NCI-H187 treated with DMSO at 0.1 percent for 48 hours (cell line): ENCODE results near the gene BBS1.

Experiments
- DNase-seq: peaks from one replicate; lab custom pipeline; 2025; lab: John Stamatoyannopoulos, UW

The BBS1 gene

DNA sequence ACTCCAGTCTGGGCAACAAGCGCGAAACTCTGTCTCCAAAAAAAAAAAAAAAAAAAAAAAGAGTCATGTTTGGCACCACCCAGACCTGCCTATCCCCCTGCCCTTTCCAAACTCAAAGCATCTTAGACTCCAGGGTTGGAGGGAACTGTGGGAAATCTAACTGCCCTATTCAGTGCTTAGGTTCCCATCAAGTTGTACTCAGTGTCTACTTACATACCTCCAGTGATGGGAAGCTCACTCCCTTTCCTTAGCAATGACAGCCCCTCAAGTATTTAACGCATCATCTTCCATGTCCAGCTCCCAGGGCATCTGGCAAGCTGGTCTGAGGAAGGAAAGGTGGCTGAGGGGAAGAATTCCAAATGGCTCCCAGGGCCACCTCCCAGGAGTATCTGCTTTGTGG is 39.3 kb downstream of the BBS1 start:
- no peak for DNase-seq

DNA sequence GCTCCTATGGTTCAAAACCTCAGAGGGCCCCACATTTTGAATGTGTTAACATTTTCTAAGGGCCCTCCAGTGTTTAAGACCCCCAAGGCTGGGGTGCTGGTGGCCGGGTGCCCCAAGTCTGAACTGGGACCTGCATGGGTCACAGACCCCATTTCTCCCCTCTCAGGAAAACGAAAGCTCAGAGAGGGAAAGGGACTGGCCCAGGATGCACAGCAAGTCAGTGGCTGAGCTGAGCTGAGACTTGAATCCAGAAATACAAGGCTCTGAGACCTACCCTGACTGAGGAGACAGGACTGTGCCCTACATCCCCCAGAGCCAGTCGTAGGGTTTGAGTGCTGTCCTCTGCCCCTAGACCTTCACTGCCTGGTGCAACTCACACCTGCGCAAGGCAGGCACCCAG is 40.5 kb downstream of the BBS1 start:
- no peak for DNase-seq

DNA sequence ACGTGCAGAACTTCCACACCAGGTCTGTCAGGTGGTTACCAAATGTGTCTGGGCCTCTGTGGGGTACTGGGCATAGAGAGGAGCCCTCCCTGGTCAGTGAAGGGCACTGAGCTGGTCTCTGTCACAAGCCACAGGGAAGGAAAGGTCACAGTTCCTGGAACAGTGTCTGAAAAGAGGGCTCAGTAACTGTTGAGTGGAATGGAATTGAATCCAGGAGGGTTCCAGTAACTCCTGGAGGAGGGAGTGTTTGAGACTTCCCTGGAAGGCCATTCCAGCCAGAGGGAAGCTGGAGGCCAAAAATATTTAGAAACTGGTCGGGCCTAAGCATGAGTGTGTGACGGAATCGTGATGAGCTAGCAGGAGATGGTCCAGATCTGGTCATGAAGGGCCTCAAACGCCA is 44.2 kb downstream of the BBS1 start:
- DNase-seq, result no peak

DNA sequence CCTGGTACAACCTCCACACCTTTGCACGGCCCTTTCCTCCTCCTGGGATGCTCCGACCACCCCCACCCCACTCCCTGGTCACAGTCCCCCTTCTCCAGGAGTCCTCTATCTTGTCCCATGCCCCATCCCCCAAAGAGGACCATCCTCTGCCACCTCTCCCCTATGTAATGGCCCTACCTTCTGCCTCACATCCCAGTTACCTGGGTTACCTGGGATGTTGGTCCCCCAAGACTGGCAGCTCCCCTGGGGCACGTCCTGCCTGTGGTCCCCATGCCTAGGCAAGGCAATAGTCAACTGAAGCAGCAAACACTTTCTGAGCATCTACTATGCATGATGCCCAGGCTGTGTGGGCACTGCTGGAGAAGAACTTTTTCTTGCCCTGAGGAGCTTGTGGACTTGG is 45.0 kb downstream of the BBS1 start:
- no peak for DNase-seq

DNA sequence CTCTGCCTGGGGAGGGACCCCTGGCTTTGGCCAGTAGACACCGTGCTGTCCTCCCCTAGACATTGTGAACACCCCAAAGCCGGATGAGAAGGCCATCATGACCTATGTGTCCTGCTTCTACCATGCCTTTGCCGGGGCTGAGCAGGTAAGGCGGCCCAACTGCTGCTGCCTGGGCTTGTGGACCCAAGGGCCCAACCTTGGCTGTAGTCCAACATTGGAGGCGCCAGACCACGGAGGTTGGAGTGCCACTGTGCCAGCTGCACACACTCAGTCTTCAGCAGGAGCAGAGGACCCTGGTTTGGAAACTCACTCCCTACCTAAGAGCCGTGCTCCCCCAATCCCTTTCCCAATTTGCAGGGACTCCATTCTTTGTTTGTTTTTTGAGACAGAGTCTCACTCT is 45.7 kb downstream of the BBS1 start:
- DNase-seq, result no peak

DNA sequence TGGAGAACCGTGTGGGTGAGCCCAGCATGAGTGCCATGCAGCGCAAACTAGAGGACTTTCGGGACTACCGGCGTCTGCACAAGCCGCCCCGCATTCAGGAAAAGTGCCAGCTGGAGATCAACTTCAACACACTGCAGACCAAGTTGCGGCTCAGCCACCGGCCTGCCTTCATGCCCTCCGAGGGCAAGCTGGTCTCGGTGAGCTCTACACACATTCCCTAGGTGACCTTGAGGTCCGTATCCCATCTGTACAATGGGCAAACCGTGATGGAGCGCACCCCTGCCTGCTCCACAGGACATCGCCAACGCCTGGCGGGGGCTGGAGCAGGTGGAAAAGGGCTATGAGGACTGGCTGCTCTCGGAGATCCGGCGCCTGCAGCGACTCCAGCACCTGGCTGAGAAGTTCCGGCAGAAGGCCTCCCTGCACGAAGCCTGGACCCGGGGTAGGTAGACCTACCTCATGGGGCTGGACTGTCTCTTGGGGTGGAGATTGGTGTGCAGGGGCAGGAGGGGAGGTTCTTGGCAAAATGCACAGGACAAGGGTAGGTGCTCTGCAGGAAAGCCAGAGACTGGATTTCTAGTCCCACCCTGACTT is 47.4 kb downstream of the BBS1 start:
- no peak for DNase-seq

DNA sequence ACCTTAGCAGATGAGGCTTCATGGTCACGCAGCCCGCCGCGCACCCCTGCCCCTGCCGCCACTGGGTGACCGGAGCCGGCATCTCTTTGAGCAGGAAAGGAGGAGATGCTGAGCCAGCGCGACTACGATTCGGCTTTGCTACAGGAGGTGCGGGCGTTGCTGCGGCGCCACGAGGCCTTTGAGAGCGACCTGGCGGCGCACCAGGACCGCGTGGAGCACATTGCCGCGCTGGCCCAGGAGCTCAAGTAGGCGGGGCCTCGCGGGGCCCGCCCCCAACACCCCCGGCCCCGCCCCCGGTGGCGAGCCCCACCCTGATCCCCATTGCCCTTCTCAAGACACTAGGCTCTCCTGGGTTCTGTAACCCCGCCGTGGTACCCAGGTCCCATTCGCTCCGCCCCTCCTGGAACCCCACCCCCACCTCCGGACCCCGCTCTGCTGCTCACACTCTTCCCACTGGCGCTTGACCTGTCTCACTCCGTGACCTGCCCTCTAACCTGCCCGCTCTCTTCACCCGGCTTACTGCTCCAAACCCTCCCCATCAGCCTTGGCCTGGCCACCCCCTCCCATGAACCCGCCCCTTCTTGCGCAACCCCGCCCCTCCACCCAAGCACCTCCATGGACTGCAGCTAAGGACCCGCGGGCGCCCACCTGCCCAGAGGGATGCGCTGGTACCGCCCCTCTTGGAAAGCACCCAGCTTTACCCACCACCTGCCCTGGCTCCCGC is 48.9 kb downstream of the BBS1 start:
- DNase-seq, result no peak

DNA sequence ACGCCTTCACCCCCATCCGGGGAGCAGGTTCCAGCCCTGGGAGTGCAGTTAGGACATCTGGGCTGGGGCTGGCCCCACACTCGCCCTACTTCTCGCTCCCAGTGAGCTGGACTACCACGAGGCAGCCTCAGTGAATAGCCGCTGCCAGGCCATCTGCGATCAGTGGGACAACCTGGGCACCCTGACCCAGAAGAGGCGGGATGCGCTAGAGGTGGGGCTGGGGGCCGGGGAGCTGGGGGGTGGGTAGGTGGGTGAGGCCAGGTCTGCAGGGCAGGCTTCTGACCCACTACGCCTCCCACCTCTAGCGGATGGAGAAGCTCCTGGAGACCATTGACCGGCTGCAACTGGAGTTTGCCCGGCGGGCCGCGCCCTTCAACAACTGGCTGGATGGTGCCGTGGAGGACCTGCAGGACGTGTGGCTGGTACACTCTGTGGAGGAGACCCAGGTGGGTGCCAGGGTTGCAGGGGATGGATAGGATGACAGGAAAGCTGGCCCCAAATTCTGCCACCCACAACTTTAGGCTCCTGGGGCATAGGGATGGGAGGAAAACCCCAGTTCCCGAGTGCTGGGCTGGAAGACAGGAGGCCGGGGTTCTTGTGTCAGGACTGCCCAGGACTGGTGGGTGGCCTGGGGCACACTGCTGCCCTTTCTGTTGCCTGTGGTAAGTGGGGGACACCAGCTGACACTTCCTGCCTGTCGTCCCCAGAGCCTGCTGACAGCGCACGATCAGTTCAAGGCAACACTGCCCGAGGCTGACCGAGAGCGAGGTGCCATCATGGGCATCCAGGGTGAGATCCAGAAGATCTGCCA is 49.6 kb downstream of the BBS1 start:
- DNase-seq, result no peak

DNA sequence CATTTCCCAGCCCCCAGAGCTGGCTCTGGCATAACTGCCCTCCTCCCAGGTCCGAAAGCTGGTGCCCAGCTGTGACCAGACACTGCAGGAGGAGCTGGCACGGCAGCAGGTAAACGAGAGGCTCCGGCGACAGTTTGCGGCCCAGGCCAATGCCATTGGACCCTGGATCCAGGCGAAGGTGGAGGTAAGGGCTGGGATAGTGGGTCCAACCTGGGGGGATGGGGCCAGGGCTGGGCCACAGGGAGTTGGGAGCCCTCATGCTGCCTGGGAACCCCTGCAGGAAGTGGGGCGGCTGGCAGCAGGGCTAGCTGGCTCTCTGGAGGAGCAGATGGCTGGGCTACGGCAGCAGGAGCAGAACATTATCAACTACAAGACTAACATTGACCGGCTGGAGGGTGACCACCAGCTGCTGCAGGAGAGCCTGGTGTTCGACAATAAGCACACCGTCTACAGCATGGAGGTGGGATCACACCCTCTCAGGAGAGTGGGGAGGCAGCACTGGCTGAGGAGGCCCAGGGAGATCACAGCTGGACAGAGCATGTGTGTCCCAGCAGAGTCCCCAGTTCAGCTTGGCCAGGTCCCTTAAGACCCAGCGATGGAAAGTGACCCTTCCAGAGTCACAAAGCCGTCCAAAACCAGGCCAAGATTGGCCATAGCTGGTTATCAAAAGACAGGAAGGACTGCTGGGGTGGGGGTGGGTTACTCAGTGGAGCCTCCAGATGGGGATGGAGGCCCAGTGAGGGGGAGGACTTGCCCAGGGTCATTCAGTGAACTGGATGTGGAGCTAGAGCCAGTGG is 50.9 kb downstream of the BBS1 start:
- no peak for DNase-seq

DNA sequence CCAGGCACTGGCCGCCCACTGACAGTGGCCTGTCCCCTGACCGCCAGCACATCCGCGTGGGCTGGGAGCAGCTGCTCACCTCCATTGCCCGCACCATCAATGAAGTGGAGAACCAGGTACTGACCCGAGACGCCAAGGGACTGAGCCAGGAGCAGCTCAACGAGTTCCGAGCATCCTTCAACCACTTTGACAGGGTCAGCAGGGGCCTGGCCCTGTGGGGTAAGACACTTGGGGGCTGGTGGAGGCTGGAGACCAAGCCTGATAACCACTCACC is 51.5 kb downstream of the BBS1 start:
- no peak for DNase-seq

DNA sequence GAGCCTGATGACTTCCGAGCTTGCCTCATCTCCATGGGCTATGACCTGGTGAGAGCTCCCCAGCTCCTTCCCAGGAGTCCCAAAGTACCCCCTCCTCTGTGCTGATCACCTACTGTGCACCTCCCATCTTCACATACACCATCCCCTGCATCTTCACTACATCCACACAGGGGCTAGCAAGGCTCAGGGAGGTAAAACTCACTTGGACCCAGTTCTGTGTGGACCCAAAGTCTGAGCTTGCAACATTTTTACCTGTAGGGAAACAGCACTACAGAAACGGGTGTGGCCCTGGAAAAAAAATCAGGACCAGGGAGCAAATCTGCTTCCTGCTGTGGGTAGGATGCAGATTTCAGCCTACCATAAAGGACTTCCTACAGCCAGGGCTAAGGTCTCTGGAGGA is 51.8 kb downstream of the BBS1 start:
- no peak for DNase-seq

DNA sequence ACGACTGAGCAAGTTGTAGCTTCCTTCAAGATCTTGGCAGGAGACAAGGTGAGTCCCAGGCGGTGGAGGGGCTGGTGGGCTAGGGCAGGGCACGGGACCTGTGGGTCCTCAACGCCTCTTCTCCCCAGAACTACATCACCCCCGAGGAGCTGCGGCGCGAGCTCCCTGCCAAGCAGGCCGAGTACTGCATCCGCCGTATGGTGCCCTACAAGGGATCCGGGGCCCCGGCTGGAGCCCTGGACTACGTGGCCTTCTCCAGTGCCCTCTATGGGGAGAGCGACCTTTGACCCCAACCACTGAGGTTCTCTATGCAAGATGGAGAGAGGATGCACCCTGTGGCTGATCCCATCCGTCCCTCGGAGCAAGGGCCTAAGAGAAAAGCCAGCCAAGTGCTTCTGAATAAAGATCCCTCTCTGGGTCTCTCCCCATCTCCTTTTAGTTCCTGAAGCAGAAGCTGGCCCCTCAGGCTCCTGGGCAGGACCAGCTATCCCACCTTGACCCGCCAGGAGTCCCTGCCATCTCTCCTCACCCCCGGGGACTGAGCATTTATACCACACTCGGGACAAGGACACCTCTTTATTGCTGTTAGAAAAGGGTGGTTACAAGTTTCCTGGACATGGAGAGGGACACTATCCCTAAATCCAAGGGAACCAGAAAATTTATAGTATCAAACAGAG is 52.6 kb downstream of the BBS1 start:
- no peak for DNase-seq

DNA sequence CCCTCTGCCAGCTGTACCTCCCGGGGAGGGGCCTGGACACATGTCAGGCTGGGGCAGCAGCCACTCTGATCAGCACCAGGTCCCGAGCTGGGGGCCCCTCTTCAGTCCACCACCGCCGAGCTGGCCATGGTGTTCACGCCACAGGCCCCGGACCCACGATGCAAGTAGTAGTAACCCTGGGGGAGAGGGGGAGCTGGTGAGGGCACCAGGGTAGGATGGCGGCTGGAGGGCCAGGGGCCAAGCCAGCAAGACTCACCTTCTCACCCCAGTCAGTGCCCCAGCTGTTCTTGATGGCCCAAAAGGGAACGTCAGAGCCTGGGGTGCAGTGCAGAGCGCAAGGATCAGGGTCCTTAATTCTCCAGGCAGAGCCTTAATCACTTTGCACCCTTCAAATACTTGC is 53.4 kb downstream of the BBS1 start:
- DNase-seq, result no peak

DNA sequence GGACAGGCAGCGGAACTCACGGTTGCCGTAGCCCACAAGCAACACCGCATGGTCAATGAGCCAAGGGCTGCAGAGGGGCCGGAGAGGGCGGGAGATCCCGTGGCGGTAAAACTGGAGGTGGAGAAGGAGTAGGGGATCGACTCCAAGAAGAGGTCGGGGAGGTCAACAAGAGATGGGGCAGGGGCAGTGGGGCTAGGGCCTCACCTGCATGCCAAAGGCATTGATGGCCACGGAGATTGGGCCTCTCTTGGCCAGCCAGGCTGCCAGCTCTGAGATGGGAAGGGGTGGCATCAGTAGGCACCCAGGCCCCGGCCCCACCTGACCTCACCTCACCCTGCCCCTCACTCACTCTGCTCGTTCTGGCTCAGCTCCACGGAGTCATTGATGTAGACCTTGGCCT is 54.1 kb downstream of the BBS1 start:
- no peak for DNase-seq

DNA sequence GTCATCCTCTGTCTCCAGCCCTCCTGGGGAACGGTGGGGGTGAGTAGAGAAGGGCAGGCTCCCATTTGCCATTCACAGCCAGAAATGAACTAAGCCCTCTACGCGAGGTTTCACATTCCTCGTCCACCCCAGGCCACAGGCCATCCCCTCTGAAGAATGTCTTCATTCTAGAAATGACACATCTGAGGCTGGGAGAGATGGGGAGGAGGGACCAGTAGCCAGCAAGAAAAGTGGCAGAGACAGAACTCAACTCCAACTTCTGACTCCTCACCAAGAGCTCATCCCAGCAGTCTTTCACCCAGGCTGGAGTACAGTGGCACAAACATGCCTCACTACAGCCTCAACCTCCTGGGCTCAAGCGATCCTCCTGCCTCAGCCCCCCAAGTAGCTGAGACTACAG is 54.5 kb downstream of the BBS1 start:
- no peak for DNase-seq

DNA sequence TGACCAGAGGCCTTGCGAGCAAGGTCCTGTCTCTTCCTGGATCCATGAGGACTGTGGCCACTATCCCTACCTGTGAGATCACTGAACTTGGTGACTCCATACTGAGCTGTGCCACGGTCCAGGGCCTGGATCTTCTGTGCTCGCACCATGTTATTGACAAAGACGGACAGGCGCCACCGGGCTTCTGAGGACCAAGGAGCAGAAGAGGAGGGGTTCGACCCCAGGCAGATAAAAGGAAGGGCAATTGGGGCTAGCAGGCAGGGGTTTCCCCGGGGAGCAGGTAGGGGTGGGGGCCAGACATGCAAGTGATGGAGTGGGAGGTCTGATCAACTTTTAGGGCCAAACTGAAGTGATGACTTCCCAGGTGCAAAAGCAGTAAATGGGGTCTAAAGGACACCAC is 55.8 kb downstream of the BBS1 start:
- no peak for DNase-seq

DNA sequence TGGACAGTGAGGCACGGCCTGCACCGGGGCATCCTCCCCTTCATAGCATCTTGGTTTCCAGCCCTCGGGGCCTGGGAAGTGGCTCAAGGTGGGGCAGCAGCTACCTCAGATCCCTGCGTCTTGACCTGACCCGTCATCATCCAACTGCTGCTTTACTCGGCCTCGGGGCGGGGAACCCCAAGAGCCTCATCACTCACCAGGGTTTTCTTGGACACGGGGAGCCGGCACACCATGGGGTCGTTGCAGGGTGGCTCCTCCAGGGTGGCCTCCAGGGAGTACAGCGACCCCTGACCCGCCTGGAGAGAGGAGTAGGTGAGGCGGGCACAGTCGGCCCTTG is 57.3 kb downstream of the BBS1 start:
- no peak for DNase-seq

DNA sequence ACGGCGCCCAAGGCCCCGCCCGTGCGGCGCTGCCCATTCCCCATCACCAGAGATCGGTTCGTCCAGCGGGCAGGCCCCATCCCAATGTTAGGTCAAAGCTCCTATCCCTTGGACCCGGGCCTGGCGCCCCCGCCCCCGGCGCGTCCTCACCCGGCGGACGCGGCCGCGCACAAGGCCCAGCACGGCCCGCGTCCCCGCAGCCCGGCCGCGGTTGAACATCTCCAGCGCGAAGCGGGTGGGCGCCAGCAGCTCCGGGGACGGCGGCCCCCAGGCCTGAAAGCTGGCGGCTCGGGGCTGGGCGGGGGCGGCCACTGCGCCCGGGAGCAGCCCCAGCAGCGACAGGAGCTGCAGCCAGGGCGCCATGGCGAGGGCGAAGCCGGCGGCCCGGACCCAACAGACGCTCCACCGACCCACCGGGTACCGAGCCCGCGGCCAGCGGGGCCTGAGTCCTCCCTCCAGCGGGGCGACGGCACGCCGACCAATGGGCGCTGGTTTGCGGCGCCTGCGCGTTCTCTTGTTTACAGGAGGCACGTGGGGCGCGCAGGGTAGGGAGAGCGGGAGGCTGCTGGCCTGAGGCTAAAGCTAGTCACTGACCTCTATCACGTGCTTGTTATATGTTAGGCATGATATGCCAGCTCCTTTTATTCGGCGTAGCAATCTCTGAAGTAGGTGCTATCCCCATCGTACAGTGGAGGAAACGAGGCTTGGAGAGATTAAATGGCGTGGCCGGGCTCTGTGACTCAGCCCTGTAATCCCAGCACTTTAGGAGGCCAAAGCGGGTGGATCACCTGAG is 57.9 kb downstream of the BBS1 start, which contains the start of gene CTSF:
Gene CTSF, minus strand, starts transcription at position 483 of the 793 bp plus-strand sequence. Its CDS starts 120 bp downstream, at position 363.
- DNase-seq, result peak; percentile 43

DNA sequence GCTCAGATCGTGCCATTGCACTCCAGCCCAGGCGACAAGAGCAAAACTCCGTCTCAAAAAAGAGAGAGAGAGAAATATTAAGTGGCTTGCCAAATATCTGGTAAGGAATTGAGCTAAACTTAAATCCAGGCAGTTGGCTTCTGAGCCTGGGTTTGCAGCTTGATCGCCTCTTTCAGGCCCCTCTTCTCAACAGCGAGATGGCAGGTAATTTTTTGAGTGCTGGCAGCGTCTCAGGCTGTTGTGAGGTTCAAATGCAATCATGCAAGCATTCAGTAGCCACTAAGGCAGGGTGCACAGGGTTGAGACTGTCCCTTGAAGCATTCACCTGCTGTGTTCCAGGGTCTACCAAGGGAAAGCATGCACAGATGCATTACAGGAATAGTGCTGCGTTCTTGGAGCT is 58.6 kb downstream of the BBS1 start:
- DNase-seq, result no peak

DNA sequence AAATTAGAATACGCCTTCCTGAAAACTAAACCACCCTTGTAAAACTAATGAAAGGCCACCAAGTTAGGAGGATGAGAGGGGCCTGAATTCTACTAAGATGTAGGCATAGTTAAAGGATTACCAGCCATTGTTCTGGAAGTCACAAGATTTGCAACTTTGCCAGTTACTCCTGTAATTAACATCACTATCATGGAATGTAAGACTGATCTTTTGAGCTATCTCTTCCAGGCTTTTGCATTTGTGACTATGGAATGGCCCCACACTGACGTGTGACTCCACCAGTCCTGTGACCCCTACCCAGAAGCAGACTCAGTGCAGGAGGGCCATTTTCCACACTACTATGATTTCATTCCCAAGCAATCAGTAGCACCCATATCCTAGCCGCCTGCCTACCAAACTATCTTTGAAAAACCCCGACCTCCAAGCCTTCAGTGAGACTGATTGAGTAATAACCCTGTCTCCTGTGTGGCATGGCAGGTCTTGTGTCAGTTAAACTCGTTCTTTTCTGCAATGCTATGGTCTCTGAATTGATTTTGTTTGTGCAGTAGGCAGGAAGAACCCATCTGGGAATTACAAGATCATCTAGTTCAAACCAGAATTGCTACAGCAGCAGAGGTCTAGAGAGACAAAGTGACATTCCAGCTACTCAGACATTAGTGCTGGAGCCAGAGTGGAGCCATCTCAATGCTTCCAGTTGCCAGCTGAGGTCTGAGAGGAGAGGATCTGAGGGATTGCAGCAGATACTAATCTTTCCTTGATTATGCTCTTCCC is 59.8 kb downstream of the BBS1 start:
- no peak for DNase-seq

DNA sequence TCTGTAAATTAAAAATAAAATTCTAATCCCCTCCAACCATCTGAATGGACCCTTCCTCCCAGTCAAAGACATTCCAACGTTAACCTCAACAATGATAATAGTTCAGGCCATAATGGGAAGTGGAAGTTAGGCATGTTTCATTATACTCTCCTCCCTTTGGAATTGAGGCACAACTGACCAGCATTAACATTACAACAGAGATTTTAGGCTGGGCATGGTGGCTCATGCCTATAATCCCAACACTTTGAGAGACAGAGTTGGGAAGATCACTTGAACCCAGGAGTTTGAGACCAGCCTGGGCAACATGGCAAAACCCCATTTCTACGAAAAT is 60.4 kb downstream of the BBS1 start:
- no peak for DNase-seq
